Measurements from ENCODE around the gene FBXL16.
"Not testable (repeated sequence)": the region's sequence is repeated elsewhere in the genome, so short reads cannot be mapped to it uniquely, and the experiment has no call there.

The FBXL16 gene, protein sequence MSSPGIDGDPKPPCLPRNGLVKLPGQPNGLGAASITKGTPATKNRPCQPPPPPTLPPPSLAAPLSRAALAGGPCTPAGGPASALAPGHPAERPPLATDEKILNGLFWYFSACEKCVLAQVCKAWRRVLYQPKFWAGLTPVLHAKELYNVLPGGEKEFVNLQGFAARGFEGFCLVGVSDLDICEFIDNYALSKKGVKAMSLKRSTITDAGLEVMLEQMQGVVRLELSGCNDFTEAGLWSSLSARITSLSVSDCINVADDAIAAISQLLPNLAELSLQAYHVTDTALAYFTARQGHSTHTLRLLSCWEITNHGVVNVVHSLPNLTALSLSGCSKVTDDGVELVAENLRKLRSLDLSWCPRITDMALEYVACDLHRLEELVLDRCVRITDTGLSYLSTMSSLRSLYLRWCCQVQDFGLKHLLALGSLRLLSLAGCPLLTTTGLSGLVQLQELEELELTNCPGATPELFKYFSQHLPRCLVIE

GRCh38 chr16:705431-706188 is at the start of gene FBXL16:
Gene FBXL16, minus strand, starts transcription at chr16:705801. Its CDS starts 8,396 bp downstream, at chr16:697405.
- DNase-seq (ENCODE audit: low read depth) = no peak

DNA sequence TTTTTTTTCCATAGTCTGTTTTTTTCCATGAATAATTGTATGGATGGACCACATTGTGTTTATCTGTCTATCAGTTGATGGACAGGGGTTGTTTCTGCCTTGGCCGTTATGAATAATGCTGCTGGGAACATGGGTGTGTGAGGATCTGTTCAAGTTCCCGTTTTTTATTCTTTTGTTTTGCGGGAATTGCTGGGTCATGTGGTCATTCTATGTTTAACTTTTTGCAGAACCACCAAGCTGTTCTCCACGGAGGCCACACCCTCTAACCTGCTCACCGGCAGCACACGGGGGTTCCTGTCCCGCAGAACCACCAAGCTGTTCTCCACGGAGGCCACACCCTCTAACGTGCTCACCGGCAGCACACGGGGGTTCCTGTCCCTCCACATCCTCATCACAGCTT is 49.1 kb upstream of the FBXL16 start:
- DNase-seq (ENCODE audit: low read depth) = no peak

GRCh38 chr16:754121-754607 is 48.6 kb upstream of the FBXL16 start:
- DNase-seq (ENCODE audit: low read depth) = not testable (repeated sequence)

GRCh38 chr16:752007-752312 is 46.4 kb upstream of the FBXL16 start:
- DNase-seq (ENCODE audit: low read depth) = no peak

- no peak for DNase-seq (ENCODE audit: low read depth)
Observed at GRCh38 chr16:751152-752006, 45.8 kb upstream of the FBXL16 start.

DNA sequence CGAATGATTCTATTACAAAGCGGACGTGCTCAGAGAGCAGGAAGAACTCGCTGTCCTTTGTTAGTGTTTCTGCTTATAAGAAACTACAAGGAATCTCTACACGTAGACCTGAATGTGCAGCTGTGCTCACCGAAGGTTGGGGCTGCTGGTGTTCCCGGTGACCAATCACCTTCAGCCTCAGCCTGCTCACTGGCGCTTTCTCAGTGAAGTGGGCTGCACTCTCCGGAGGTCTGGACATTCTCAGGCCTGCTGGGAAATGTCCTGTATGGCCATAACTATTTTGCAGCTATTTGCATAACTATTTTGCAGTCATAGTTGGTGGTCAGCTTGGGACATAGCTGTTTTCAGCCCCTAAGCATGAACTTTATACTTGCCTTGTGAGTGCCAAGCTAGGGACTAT is 44.9 kb upstream of the FBXL16 start:
- no peak for DNase-seq (ENCODE audit: low read depth)

DNA sequence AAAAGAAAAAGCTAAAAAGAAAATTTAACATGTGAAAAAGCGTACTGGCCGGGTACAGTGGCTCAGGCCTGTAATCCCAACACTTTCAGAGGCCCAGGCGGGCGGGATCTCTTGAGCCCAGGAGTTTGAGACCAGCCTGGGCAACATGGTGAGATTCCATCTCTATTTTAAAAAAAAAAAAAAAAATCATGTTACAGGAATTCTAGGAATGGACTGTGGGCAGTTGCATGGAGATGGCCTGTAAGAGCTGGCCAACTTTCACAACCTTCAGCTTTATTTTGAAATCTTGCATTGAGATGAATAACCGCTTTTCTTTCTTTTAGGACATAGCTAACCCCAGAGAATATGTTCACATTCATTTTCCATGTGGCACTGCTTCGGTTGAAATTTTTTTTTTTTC is 43.4 kb upstream of the FBXL16 start:
- DNase-seq (ENCODE audit: low read depth) = no peak

DNA sequence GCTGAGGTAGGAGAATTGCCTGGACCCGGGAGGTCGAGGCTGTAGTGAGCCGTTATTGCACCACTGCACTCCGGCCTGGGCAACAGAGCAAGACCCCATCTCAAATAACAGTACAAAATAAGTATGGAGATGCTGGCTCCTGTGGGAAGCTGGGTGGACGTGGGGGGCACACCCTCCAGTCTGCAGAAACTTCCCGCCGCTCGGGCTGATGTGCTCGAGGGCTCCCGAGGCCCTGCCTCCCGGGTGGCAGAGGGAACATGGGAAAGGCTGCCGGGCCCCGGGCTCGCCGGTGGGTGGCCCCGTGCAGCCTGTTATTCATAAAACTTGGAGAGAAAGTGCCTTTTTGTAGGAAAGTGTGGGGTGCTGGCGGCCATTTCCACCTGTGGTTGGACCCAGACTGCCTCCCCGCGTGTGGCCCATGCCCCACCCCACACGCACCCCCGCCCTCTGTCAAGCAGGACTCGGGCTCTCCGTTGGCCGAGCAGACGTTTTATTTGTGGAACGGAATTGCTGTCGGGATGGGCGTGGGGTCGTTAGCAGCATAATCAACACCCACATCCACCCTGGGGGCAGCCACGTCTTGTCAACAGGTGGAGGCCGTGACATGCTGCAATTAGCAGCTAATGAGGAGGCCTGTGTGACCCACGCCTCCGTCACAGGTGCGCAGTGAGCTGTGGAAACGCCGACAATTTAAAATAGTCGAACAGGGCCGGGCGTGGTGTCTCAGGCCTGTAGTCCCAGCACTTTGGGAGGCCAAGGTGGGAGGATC is 42.6 kb upstream of the FBXL16 start:
- DNase-seq (ENCODE audit: low read depth) = no peak

- DNase-seq (ENCODE audit: low read depth) = no peak
Observed at GRCh38 chr16:746637-747036, 41.0 kb upstream of the FBXL16 start.

DNA sequence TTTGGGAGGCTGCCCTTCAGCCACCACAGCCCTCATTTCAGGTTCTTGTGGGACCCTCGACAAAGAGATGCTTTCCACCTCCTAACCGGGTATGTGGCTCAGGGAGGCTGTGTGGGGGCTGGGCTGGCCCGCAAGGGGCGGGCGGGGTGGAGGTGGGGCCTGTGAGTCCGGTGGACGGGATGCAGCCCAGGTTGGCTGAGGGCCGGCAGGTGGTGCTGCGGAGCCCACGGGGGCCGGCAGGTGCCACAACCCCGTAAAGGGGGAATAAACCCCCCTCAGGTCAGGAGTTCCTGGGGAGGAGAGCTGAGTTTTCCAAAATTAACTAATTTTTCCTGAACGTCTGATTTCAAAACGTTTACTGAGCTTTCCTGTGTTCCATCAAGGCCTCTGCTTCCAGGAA is 40.1 kb upstream of the FBXL16 start:
- no peak for DNase-seq (ENCODE audit: low read depth)

GRCh38 chr16:743794-744500 is 38.3 kb upstream of the FBXL16 start:
- no peak for DNase-seq (ENCODE audit: low read depth)

- not testable (repeated sequence) for DNase-seq (ENCODE audit: low read depth)
Observed at GRCh38 chr16:742894-743293, 37.3 kb upstream of the FBXL16 start.

GRCh38 chr16:741986-742629 is 36.5 kb upstream of the FBXL16 start:
- DNase-seq (ENCODE audit: low read depth) = no peak

GRCh38 chr16:740764-741505 is 35.3 kb upstream of the FBXL16 start, which contains the start of gene CIAO3:
Gene CIAO3, minus strand, starts transcription at chr16:740997. Its CDS starts 12 bp downstream, at chr16:740985.
- DNase-seq (ENCODE audit: low read depth) = peak; percentile 81

DNA sequence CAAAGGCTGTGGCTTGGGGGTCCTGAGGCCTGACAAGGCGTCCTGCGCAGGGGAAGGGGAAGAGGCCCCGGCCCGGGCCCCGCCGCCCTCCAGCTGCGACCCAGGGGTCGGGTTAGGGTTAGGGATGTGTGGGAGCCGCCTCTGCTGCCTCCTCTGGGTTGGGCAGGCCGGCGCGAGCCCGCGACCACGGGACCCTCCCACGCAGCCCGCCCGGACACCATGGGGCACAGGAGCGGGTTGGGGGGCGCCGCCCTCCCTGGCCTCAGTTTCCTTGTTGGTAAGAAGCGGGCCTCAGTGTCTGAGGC is 34.8 kb upstream of the FBXL16 start:
- DNase-seq (ENCODE audit: low read depth) = no peak

DNA sequence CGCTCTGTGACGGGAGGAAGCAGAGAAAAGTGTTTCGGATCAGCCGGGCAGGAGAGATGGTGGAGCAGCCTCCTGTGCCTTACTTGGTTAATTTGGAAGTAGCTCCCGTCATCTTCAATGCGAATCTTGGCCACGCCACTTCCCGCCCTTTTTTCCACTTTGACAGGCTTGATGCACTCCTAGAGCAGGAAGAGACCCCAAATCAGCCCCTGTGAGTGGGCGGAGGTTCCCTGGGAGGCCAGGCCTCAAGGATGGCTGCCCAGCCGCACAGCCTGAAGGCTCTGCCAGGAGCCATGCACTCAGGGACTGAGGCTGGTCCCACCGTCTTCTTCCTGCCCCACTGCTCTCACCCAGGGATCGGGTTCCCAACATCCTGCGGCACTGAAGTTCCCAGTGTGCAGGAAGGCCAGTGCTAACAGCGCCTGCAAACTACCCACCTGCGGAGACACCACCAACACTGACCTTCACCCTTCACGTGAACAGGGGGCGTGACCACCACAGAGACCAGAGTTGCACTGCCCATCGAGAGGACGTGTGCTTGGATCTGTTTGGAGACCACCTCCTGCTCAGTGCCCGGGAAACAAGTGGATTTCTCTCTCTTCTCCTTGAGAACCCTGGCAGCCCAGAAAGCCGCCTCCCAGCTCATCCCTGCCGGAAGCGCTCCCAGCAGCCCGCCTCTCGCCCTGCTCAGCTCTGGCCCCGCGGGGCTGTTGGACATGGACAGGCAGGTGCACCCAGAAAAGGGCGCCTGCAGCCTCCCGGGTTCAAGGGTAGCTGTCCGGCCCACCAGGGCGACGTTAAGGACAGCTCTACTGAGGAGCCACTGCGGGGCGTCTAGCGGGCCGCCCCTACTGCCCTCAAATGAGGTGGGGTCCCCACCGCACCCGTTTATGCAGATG is 34.2 kb upstream of the FBXL16 start:
- DNase-seq (ENCODE audit: low read depth) = no peak

DNA sequence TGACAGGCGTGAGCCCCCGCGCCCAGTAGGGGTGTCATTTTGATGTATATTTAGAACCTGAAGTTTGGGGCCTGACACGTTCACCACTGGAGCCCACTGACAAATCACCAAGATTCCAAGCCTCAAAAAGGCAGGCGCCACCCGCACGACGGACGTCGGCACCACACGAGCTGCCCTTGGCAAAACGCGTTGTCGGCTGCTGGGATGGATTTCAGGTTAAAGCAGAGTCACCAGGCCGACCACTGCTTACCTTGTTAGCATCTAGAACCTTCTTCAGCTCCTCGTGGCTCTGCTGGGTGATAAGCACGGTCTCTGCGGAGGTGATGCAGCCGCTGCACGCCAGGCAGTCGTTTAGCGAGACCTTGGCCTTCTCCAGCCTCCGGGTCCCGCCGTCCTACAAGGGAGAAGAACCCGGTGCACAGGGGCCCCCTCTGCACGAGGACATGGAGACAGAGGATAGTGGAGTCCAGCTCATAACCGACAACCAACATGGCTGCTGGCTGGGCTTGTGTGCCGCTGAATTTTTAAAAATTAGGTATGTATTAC is 31.4 kb upstream of the FBXL16 start:
- no peak for DNase-seq (ENCODE audit: low read depth)

- no peak for DNase-seq (ENCODE audit: low read depth)
Observed at GRCh38 chr16:735982-736453, 30.4 kb upstream of the FBXL16 start.

Data from T-helper 22 cell (primary cell).